Tibial nerve (tissue), 4 donors: Measurements from ENCODE around the gene RNU2-63P. TPM values are rescaled to one million over a fixed set of nuclear protein-coding genes. Genes with fewer than 3 reads are reported as not detected.

Experiments
- DNase-seq, 2 donors: peaks; one replicate each; pipeline ENCODE4 v3.0.0-alpha.2; 2019; ENCODE audit warnings: low spot score in 2 of 2
- H3K27ac ChIP-seq, 4 donors: fragments of 200-600 bp; sonication (generic) in 3 of 4; one replicate each; pipeline ENCODE4 v1.5.1; 2017 to 2019; ENCODE audit warnings: mild to moderate bottlenecking in 1 of 4
- H3K27me3 ChIP-seq, 2 donors: fragments of 200-600 bp; sonication (generic) in 1 of 2; one replicate each; pipeline versions ENCODE4 v1.5.1 to v1.6.0; 2017 to 2019
- H3K36me3 ChIP-seq, 3 donors: fragments of 200-600 bp; sonication (generic); one replicate each; pipeline ENCODE4 v1.5.1; 2018 to 2019
- H3K4me1 ChIP-seq, 4 donors: fragments of 200-600 bp; sonication (generic) in 3 of 4; one replicate each; pipeline ENCODE4 v1.5.1; 2017 to 2019
- H3K4me3 ChIP-seq, 4 donors: fragments of 200-600 bp; sonication (generic) in 3 of 4; one replicate each; pipeline ENCODE4 v1.5.1; 2017 to 2019; ENCODE audit warnings: mild to moderate bottlenecking in 1 of 4, moderate library complexity in 1 of 4
- H3K9me3 ChIP-seq, 4 donors: fragments of 200-600 bp; sonication (generic) in 3 of 4; one replicate each; pipeline ENCODE4 v1.5.1; 2017 to 2019
- EP300 ChIP-seq, 2 donors: sonication (generic); formaldehyde crosslinking; IDR thresholded peaks; one replicate each; pipeline ENCODE4 v1.6.1; 2017; ENCODE audit warnings: antibody characterized with exemption in 2 of 2, mild to moderate bottlenecking in 1 of 2
- POLR2A ChIP-seq, 2 donors: fragments of 450-650 bp; IDR thresholded peaks; one replicate each; pipeline ENCODE4 v1.6.1; 2017; ENCODE audit warnings: antibody characterized with exemption in 2 of 2, mild to moderate bottlenecking in 2 of 2, moderate library complexity in 2 of 2
- WGBS, 2 donors: methylation state at CpG; one replicate each; pipeline ENCODE4 v1.1.5; 2018; 5-methylcytosine and 5-hydroxymethylcytosine counted together
- total RNA-seq, 4 donors: library from RNA; depleted of rRNA; stranded (reverse); fragments of >200 nt; gene quantifications; one replicate each; pipeline ENCODE4 v1.1.0, GENCODE V29; 2016
- TF ChIP-seq, protein P1 (sequence below), 5 experiments: fragments of 200-600 bp in 3 of 5; fragments of 450-650 bp in 2 of 5; sonication (generic) in 3 of 5; IDR thresholded peaks; one replicate each; pipeline ENCODE4 v1.5.1; 2016 to 2019; ENCODE audit warnings: antibody characterized with exemption in 5 of 5, mild to moderate bottlenecking in 3 of 5, moderate library complexity in 2 of 5

Gene RNU2-63P
- not detected for total RNA-seq

GRCh38 chr2:88016086-88016959, at the start of gene RNU2-63P:
TSS of gene RNU2-63P (minus strand) at chr2:88016547.
- peaks cover 0 to 14% (median 1%) of the 10 kb centered on the region in 4 donors for H3K4me1 ChIP-seq
- H3K4me3 ChIP-seq = peak within 1 kb of the TSS; percentile 42 to 60 (median 48)
- H3K36me3 ChIP-seq = no peaks in the 10 kb centered on the region
- H3K9me3 ChIP-seq = no peaks in the 10 kb centered on the region
- TF ChIP-seq POLR2A (IDR thresholded peaks at IDR 0.05) (peak in 1 of 2 donors; percentile 36), EP300 (IDR thresholded peaks at IDR 0.05) (peak in 1 of 2 donors; percentile 81)
- TF ChIP-seq, protein P1, sequence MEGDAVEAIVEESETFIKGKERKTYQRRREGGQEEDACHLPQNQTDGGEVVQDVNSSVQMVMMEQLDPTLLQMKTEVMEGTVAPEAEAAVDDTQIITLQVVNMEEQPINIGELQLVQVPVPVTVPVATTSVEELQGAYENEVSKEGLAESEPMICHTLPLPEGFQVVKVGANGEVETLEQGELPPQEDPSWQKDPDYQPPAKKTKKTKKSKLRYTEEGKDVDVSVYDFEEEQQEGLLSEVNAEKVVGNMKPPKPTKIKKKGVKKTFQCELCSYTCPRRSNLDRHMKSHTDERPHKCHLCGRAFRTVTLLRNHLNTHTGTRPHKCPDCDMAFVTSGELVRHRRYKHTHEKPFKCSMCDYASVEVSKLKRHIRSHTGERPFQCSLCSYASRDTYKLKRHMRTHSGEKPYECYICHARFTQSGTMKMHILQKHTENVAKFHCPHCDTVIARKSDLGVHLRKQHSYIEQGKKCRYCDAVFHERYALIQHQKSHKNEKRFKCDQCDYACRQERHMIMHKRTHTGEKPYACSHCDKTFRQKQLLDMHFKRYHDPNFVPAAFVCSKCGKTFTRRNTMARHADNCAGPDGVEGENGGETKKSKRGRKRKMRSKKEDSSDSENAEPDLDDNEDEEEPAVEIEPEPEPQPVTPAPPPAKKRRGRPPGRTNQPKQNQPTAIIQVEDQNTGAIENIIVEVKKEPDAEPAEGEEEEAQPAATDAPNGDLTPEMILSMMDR (IDR thresholded peaks at IDR 0.05) = no peak
- WGBS, 2 donors = 10 to 12% methylated on average over 32 to 34 of the region's 34 CpGs
- peak; percentile 42 to 63 for DNase-seq
- no peaks in the 10 kb centered on the region for H3K27me3 ChIP-seq
- H3K27ac ChIP-seq = peak within 1 kb of the TSS; percentile 65 to 89 (median 82)

DNA sequence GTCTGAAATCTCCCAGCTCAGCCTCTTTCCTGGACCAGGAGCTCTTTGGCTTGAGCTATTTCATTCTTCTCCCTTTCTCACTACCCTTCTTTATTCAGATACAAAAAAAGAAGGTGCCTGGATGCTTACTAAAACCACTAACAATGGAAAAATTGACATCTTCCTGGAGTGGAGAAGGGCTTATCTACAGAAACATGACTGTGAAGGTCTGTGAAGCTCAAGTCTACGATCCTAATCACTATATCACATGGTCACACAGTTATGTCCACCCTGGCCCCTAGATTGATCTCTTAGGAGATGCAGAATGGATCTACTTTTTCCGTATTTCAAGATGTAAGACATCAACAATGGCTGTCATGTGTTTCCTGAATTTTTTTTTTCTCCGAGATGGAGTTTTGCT, 44.9 kb upstream of the RNU2-63P start:
- H3K9me3 ChIP-seq = no peaks in the 10 kb centered on the region
- H3K27ac ChIP-seq = no peak overlapping the region
- 80 to 91% methylated on average over 3 of the region's 3 CpGs for WGBS, 2 donors

DNA sequence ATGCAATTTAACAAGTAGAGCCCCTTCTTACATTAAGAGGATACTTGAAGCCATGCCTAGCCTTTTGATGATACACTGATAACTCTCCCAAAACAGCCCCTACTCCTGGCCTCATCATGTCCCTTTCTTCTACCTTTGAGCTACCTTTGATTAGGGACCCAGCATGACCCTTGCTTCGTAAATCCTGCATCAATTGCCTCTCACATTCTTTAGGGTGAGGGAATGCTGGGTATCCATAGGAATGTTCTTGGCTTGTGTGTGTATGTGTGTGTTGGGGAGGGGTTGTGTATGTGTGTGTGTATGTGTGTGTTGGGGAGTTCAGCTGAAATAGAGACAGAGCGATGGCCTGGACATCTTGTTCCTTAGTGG, 44.5 kb upstream of the RNU2-63P start:
- TF ChIP-seq POLR2A (IDR thresholded peaks at IDR 0.05) = no peak
- TF ChIP-seq, protein P1 (IDR thresholded peaks at IDR 0.05) = no peak
- no peak for TF ChIP-seq EP300 (IDR thresholded peaks at IDR 0.05)
- no peaks in the 10 kb centered on the region for H3K36me3 ChIP-seq
- H3K27me3 ChIP-seq = no peaks in the 10 kb centered on the region
- no peak overlapping the region for H3K27ac ChIP-seq
- WGBS, 2 donors = 58 to 71% methylated on average over 2 of the region's 2 CpGs
- H3K4me1 ChIP-seq = peaks cover 0 to 9% (median 3%) of the 10 kb centered on the region in 4 donors
- no peak for DNase-seq
- H3K9me3 ChIP-seq = no peaks in the 10 kb centered on the region
- H3K4me3 ChIP-seq = no peak overlapping the region

More for the DNA sequence above, 44.9 kb upstream of the RNU2-63P start:
- Histone ChIP-seq H3K4me3 (no peak overlapping the region), H3K36me3 (no peaks in the 10 kb centered on the region), H3K27me3 (no peaks in the 10 kb centered on the region), H3K4me1 (peaks cover 0 to 5% (median under 1%) of the 10 kb centered on the region in 4 donors)
- DNase-seq = no peak
- no peak for TF ChIP-seq EP300 (IDR thresholded peaks at IDR 0.05)
- TF ChIP-seq, protein P1 (IDR thresholded peaks at IDR 0.05) = no peak

DNA sequence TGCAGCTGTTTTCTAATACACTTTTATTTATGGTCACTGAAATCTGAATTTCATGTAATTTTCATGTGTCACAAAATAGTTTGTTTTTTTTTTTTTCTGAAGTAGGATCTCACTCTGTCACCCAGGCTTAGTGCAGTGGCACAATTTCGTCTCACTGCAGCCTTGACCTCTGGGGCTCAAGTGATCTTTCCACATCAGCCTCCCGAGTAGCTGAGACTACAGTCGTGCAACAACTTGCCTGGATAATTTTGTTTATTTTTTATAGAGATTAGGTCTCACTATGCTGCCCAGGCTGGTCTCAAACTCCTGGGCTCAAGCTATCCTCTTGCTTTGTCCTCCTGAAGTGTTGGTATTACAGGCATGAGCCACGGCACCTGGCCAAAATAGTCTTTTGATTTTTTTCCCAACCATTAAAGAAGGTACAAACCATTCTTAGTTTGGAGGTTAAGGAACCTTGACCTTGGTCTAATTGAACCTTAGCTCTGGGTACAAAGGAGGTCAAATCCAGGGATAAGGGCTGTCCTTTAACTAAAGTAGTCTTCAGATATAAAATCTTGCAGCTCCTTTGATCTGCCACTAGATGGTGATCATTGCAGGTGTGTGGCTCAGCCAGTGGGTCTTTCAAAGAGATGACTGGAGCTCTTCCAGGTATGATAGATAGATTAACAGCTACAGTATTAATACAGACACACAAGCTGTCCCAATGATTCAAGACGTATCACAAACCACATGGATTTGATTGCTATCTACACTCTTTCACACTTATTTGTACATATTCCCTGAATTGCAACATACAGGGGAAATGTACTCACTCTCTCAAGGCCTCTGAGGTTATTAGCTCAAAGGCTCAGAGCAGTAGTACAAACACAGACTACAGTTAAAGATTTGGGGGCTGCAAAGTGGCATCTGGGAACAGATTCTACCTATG, 43.9 kb upstream of the RNU2-63P start:
- no peak for DNase-seq
- TF ChIP-seq, protein P1 (IDR thresholded peaks at IDR 0.05) = peak; percentile 64 to 79 (median 79)
- TF ChIP-seq EP300 (IDR thresholded peaks at IDR 0.05) = no peak
- 44 to 51% methylated on average over 5 of the region's 5 CpGs for WGBS, 2 donors
- no peaks in the 10 kb centered on the region for H3K36me3 ChIP-seq
- H3K27me3 ChIP-seq = no peaks in the 10 kb centered on the region
- H3K9me3 ChIP-seq = no peaks in the 10 kb centered on the region
- no peak overlapping the region for H3K4me3 ChIP-seq
- peaks cover 0 to 9% (median 3%) of the 10 kb centered on the region in 4 donors for H3K4me1 ChIP-seq
- H3K27ac ChIP-seq = no peak overlapping the region
